Right forelimb (tissue), 1 donor: ENCODE data around the gene AMPD3.

Experiments
- DNase-seq: peaks from one replicate; pipeline ENCODE4 v3.0.0-alpha.2; 2018

AMPD3 gene

GRCh38 chr11:10462746-10463300, 7.8 kb downstream of the AMPD3 start:
- no peak for DNase-seq

GRCh38 chr11:10473371-10473770, 18.3 kb downstream of the AMPD3 start:
- no peak for DNase-seq

DNA sequence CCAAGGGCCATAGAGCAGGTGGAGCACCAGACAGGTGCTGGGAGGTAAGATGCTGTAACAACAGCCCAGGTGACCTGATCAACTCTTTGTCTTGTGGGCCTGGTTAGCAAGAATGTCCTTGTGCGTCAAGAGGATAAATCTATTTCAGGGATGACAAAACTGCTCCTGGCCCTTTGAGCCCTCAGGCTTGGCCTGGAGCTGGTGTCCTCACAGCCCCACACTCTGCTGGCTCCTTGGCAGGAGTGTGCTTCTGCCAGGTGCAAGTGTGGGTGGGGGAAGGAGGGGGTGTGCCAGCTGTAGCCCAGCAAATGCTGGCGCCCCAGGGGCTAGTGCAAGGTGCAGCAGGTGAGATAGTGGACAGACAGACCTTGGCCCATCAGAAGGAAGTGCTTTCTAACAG, 19.5 kb downstream of the AMPD3 start:
- no peak for DNase-seq

GRCh38 chr11:10476342-10476741, 21.3 kb downstream of the AMPD3 start:
- DNase-seq: no peak

DNA sequence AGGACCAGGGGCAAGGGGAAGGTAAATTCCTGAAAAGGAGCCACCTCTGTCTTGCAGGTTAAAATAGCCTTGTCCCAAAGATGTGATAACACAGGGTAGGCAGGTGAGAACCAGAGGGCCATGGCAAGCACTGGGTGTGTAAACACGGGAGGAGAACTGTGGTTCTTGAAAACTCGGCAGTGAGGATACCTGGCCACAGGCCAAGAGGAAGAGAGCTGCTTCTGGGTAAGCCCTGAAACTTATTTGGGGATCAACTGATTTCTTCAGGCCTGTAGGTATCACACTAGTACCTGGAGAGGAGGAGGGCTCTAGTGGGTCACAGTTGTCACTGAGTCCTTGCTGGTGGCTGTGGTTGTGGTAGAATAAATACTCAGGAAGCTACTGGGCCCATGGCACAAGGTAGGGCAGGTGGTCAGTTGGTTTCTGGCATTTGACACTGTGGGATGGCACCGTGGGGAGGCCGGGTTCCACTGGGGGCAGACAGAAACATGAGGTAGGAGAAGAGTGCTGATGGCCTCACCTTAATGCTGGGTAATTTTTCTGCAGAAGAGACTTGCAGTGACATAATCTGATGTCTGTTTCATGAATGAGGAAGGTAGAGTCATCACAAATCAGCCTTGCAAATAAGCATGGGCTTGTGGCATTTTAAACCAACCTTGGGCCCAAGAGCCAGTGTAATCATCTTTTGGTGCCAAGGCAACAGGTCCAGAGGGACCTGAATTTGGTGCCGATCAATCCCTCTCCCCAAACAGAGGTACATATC, 22.0 kb downstream of the AMPD3 start:
- DNase-seq: no peak

DNA sequence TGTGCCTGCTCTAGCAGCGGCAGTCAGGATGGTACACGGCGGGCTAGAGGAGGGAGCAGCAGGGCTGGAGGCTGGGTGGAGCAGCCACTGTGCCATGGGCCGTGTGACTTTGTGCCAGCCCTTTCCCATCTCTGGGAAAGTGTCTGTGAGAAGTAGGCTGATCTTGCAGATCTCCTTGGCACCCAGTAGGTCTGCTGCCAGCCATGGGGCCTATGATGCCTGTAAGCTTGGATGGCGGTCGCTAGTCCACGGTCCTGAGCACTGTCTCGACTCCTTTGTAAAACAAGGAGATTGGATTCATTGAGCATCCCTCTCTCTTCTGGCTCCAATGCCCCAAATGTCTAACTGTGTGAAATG, 22.6 kb downstream of the AMPD3 start:
- no peak for DNase-seq

DNA sequence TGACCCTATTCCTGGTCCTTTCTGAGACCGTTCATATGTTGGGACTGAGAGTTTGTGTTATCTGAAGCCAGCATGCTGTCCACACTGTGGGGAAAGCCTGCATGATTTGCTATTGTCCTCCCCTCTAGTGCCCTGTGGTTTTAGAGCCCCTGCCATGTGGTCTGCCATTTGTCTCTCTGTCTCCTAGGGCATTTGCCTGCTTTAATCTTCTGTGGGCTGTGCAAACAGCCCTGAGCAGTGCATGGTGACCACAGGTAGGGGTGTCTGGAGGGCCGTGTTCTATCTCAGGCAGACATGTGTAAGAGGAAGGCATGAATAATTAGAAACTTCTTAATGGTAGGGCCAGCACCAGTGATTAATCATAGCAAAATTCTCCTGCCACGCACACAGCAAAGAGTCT, 23.0 kb downstream of the AMPD3 start:
- DNase-seq: no peak

DNA sequence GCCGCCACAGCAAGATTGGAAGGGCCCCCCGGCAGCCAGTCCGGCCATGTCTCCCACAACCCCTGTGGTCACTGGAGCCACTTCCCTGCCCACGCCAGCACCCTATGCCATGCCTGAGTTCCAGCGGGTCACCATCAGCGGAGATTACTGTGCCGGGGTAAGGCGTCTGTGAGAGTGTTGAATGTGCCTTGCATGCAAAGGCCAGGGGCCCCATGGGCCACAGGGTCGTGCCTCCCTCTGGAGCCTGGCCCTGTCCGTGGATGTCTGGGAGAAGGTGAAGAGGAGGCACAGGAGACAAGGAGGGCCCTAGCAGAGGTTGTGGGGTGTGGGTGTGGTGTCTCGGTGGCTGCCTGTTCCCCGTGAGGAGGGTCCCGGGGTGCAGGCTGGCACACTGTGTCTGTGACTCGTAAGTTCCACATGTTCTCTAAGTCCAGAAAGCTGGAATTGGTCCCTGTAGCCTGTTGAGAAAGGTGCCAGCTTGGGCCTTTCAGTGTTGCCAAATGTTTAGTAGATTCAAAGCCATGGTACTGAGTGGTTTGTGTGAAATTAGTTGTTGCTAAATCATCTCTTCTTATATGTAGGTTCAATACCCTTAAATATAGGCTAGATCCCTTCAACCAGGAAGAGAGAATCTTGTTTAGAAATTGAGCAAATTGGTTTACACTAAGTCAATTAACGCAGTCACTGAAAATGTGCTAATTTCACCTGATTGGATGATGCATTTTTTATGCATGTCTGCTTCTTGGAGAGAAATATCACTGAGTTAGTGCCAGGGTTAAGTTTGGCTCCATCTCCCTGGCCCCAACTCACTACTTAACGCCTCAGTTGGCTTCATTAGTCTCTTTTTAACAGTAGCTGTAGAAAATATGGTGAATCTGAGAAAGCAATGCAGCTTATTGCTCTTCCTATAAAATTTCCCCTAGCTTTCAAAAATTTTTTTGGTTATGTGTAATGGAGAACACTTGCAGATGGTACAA, 23.8 kb downstream of the AMPD3 start:
- DNase-seq: no peak

GRCh38 chr11:10480026-10480425, 25.0 kb downstream of the AMPD3 start:
- DNase-seq: no peak

DNA sequence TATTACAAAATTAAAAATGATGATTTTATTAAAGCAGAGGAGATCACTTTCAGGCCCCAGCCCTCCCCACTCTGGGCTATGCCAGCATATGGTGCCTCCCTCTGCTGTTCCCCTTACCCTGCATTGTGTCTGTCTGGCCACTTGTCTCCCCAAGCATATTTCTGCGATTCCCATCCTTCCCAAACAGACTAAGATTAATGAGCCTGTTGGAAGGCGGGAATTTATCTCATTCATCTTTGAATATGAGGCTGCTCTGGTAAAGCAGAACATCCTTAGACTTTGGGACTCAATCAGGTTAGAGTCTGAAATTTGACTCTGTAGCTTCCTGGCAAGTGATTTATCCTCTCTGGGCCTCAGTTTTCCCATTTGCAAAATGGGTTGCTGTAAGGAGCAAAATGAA, 25.7 kb downstream of the AMPD3 start:
- no peak for DNase-seq

- no peak for DNase-seq
Measured at GRCh38 chr11:10481560-10482349, 26.7 kb downstream of the AMPD3 start.

DNA sequence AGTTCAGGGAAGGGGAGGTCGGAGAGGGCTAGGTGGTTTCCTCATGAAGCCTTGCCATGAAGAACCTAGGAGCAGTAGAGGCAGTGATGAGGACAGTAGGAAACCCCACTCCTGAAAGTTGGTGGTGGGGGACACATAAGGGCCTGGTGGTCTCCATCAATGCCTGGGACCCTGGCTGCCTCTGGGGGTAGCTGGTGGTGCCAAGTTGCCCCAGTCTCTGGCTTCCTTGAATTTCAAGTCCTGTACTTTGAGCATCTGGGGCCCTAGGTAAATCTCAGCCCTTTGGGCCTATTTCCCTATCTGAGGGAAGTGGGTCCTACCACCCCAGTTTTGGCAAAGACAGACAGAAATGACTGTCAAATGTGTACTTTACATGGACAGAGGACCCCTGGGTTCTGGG, 28.1 kb downstream of the AMPD3 start:
- DNase-seq: no peak

DNA sequence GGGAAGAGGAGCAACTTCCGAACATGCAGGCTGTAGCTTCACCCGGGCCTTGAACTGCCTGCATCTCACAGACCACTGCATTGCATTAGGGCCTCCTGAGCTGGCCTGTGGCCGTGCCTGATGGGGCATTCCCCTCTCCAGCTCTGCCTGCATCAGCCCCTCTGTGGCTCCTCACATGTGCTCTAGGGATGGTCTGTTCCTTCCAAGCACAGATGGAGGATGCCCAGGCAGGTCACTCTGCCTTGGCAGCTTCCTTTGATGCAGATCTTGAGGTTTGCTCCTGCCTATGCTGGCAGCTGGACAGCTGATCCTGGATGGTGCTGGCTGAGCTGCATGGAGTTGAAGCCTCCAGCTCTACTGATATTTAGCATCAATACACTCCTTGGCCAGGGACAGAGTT, 28.5 kb downstream of the AMPD3 start:
- DNase-seq: peak; percentile 21

DNA sequence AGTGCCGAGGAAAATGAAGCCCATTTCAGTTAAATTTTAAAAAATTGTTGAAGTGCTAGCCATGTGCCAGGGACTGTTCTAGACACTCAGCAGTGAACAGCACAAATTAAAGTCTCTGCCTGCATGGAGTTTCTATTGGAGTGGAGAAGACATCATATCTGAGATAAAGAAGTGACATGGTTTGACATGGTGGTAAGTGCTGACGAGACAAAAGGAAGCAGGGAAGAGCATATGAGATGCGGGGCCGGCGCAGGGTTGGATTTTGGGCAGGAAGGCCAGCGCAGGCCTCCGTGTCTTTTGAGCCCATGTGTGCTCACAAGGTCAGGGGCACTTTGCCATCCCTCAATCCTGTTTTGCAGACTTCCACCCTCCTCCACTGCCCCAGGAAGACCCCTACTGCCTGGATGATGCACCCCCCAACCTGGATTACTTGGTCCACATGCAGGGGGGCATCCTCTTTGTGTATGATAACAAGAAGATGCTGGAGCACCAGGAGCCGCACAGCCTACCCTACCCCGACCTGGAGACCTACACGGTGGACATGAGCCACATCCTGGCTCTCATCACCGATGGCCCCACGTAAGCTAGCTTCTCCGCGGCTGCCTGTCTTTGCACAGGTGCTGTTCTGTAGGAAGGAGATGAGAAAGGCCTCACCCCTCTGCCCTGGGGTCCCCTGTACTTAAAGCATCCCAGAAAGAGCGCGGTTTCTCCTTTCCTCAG, 29.6 kb downstream of the AMPD3 start:
- DNase-seq: peak; percentile 6

DNA sequence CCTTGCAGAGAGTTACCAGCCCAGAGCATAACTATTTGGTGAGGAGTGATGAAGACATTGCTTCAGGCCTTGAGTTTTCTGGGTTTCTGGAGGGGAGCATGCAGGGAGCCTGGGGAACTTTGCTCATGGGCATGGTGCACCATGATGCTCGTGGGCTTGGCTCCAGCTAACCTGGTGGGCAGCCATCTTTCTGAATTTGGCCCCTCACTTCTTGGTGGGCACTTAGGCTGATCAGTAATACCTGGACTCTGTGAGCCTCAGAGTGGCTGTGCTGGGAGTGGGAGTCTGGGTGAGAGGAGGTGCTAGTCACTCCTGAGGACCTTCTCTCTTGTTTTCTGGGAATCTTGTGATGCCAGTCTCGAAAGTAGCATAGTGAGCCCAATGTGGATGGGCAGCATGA, 30.6 kb downstream of the AMPD3 start:
- DNase-seq: no peak

GRCh38 chr11:10486161-10486840, 31.2 kb downstream of the AMPD3 start:
- peak; percentile 19 for DNase-seq

DNA sequence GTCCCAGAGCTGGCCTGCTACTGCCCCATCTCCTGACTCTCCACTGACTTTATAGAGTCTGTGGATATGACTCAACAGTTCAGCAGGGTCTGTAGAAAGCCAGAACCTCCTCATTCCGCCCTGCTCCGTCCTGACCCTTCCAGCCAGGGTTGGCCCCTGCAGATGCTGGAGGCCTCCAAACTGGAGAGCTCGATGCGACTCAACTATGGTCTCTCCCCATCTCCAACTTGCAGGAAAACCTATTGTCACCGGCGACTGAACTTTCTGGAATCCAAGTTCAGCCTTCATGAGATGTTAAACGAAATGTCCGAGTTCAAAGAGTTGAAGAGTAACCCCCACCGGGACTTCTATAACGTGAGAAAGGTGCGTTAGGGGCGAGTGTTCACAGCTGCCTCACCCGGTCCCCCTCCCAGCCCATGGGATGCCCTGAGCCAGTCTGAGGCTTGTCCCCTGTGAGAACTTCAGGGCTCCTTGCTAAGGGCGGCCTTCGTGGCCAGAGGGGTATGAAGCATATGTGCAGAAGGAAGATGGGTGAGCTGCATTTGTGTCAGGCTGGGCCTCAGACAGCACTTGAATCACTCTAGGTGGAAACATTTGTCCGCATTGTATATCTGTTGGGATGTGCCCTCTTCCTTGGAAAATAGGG, 32.1 kb downstream of the AMPD3 start:
- peak; percentile 24 for DNase-seq

DNA sequence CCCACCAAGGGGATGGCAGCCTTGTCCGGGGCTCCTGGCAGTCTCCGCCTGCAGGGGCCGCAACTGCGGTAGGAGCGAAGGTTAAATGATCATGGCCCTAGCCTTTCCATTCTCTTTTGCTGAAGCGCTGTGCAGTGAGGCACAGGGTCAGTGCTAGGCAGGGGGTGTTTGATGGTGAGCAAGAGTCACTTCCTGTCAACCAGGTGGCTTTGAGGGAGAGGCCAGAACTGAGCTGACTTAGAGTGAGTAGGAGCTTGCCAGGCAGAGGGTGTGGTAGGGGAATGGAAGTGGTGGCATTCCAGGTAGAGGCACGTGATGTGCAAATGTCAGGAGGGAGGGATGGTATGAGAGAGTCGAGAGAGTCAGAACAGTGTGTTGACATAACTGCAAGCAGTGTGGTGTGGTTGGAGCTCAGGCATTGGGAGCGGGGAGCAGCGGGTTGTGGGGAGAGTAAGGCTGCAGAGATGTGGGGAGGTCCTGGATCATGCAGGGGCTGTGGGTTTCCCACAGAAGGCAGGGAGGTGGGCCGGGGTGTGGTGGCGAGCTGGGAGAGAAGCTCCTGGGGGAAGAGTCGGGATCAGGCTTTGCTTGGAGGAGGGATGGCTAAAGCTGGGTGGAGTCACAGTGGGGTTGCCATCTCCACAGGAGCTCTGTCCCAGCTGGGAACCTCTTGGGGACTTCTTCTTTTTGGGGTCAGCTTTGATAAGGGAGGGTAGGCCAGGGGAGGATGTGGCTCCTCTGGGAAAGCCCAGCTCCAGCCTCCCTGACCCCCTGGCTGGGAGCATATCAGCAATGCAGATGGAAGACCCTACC, 33.3 kb downstream of the AMPD3 start:
- peak; percentile 13 for DNase-seq

- peak; percentile 24 for DNase-seq
Measured at GRCh38 chr11:10488934-10489691, 34.0 kb downstream of the AMPD3 start.
